K562 (cell line): ENCODE data around the gene MAPKAPK3. TPM values are rescaled to one million over a fixed set of nuclear protein-coding genes. Genes with fewer than 3 reads are reported as not detected.

Source experiments
- ARHGAP35 ChIP-seq: fragments of 450-650 bp; IDR thresholded peaks from 2 replicates; pipeline ENCODE4 v1.6.1; 2018; ENCODE audit not compliant: partially characterized antibody
- BCOR ChIP-seq: fragments of 450-650 bp; IDR thresholded peaks from 2 replicates; pipeline ENCODE4 v1.6.1; 2016
- BMI1 ChIP-seq: fragments of 150-350 bp; IDR thresholded peaks from 2 replicates; pipeline ENCODE4 v1.6.1; 2014; ENCODE audit warnings: low read length
- EHMT2 ChIP-seq: fragments of 450-650 bp; IDR thresholded peaks from 2 replicates; pipeline ENCODE4 v1.6.1; 2018; ENCODE audit warnings: antibody characterized with exemption
- FOXA3 ChIP-seq, 2 experiments: fragments of 450-650 bp in 1 of 2; sonication (generic) in 1 of 2; formaldehyde crosslinking; IDR thresholded peaks in 1 of 2; conservative IDR thresholded peaks in 1 of 2; 2 replicates each; pipeline versions ENCODE4 v1.4.0 to v1.8.0; 2020 to 2022; ENCODE audit warnings: mild to moderate bottlenecking in 2 of 2, missing genetic modification reagents in 1 of 2
- KAT8 ChIP-seq: fragments of 450-650 bp; IDR thresholded peaks from 2 replicates; pipeline ENCODE4 v1.6.1; 2016; ENCODE audit warnings: low read depth, mild to moderate bottlenecking
- PCBP1 ChIP-seq: fragments of 200-400 bp; formaldehyde crosslinking; IDR thresholded peaks from 2 replicates; pipeline ENCODE4 v1.6.1; 2018; ENCODE audit warnings: mild to moderate bottlenecking, low read depth, low read length; ENCODE audit not compliant: poor library complexity, severe bottlenecking
- PHF8 ChIP-seq: fragments of 200-600 bp; sonication (generic); IDR thresholded peaks from 2 replicates; pipeline ENCODE4 v1.6.1; 2012; ENCODE audit warnings: mixed run types, mild to moderate bottlenecking, inconsistent platforms, low read length, moderate library complexity, borderline replicate concordance
- PTTG1 ChIP-seq: fragments of 450-650 bp; IDR thresholded peaks from 2 replicates; pipeline ENCODE4 v1.6.1; 2016; ENCODE audit warnings: low read depth, mild to moderate bottlenecking, missing genetic modification characterization, missing compliant biosample characterization
- RFX5 ChIP-seq: IDR thresholded peaks from 2 replicates; pipeline ENCODE4 v1.6.1; 2011; ENCODE audit warnings: low read depth, mild to moderate bottlenecking, improper control_type of control experiment, low read length
- SMAD1 ChIP-seq: fragments of 150-350 bp; IDR thresholded peaks from 2 replicates; pipeline ENCODE4 v1.6.1; 2014; ENCODE audit warnings: low read length, low read depth; ENCODE audit not compliant: partially characterized antibody
- SMAD3 ChIP-seq: fragments of 450-650 bp; formaldehyde crosslinking; conservative IDR thresholded peaks from 2 replicates; pipeline ENCODE4 v1.4.0; 2020; ENCODE audit warnings: mild to moderate bottlenecking
- TFAM ChIP-seq: fragments of 250-450 bp; sonication (Bioruptor Pico); conservative IDR thresholded peaks from 2 replicates; pipeline ENCODE4 v1.5.0; 2021; ENCODE audit warnings: mild to moderate bottlenecking, moderate library complexity
- USF2 ChIP-seq: sonication (generic); formaldehyde crosslinking; IDR thresholded peaks from 2 replicates; pipeline ENCODE4 v1.5.0; 2020; ENCODE audit warnings: missing genetic modification reagents
- ZBTB11 ChIP-seq, 3 experiments: fragments of 200-800 bp in 1 of 3; fragments of 250-450 bp in 1 of 3; fragments of 450-650 bp in 1 of 3; sonication (Bioruptor Pico) in 1 of 3; sonication (Bioruptor generic) in 1 of 3; formaldehyde crosslinking in 1 of 3; IDR thresholded peaks; 2 replicates each; pipeline versions ENCODE4 v1.6.1 to v1.8.0; 2016 to 2022; ENCODE audit warnings: mild to moderate bottlenecking in 2 of 3, missing genetic modification characterization in 2 of 3, missing compliant biosample characterization in 1 of 3, moderate library complexity in 1 of 3
- ZFP1 ChIP-seq: fragments of 450-650 bp; formaldehyde crosslinking; IDR thresholded peaks from 2 replicates; pipeline ENCODE4 v1.4.0; 2020; ENCODE audit warnings: mild to moderate bottlenecking, mixed read lengths
- ZHX1 ChIP-seq: fragments of 150-350 bp; conservative IDR thresholded peaks from 2 replicates; pipeline ENCODE4 v1.6.1; 2014; ENCODE audit warnings: low read length
- ZNF212 ChIP-seq: fragments of 450-650 bp; formaldehyde crosslinking; IDR thresholded peaks from 2 replicates; pipeline ENCODE4 v1.4.0; 2020; ENCODE audit warnings: mild to moderate bottlenecking
- ZNF740 ChIP-seq, 3 experiments: fragments of 200-800 bp in 1 of 3; sonication (Bioruptor generic) in 1 of 3; sonication (generic) in 1 of 3; formaldehyde crosslinking in 1 of 3; IDR thresholded peaks; 2 replicates each; pipeline versions ENCODE4 v1.6.1 to v1.8.0; 2016 to 2022; ENCODE audit warnings: mild to moderate bottlenecking in 2 of 3, missing compliant biosample characterization in 2 of 3, missing genetic modification characterization in 2 of 3, missing genetic modification reagents in 1 of 3
- polyA plus RNA-seq, 8 experiments: library from polyadenylated mRNA; depleted of rRNA in 4 of 8; stranded (reverse) in 5 of 8; unstranded in 3 of 8; fragments of >200 nt; fragmentation: Nextera tagmentation in 2 of 8; fragmentation: Illumina TruSeq in 1 of 8; extraction: Ambion mirVana in 2 of 8; extraction: Trizol in 1 of 8; gene quantifications; 2 replicates each; pipeline versions ENCODE4 v1.2.1 to v1.2.3, GENCODE V29; 2011 to 2014; ENCODE audit warnings: inconsistent platforms in 1 of 8, missing spikeins in 1 of 8
- total RNA-seq, 7 experiments: library from RNA; depleted of rRNA in 6 of 7; stranded (reverse); fragments of >200 nt in 6 of 7; fragmentation: Illumina TruSeq in 2 of 7; extraction: Trizol in 2 of 7; gene quantifications; 2 replicates each; pipeline versions ENCODE4 v1.2.1 to v1.2.3, GENCODE V29; 2011 to 2021; ENCODE audit warnings: low replicate concordance in 1 of 7

MAPKAPK3 gene
- total and polyA plus RNA-seq, 9 of the 15 experiments (the other 6 are each of a cell fraction or from before 2014, with no cell fraction given): 8.0 to 56.4 (median 41.2) TPM

DNA sequence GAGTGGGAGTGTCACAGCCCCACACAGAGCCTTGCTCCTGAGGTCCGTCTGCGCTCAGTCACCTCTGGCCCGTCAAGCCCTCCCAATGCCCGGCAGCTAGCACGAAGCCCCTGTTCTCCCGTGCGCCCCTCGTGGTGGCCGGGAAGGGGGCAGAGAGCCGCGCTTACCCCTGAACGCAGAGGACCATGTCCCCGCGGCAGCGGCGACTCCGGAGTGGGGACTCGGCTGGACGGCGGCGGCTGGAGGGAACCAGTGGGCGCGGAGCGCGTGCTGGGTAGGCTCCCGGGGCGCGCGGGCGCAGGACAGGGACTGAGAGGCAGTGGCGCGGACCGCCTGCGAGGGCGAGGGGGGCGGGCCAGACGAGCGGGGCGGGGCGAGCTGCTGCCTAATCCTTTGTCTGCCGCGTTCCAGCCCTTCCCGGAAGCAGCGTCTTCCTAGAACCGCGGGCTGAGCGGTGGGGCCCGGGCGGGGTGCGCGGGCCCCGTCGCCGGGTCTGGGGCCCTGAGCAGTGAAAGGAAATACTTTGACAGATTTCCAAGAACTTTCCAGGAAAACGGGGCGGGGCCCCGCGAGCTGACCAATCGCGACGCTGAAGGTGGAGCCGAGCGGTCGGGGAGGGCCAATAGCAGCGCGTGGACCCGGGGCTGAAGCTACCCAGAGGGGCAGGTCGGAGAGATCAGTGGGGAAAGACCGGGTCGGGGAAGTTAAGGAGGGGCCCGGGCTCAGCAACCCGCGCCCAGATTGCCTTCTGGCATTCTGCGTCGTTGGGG lies 5.3 kb upstream of the MAPKAPK3 start, which contains the start of gene CISH (continued):
- TF ChIP-seq FOXA3 (CRISPR knock-in tag; conservative IDR thresholded peaks at IDR 0.05 in 1 of 2, IDR thresholded peaks at IDR 0.05 in 1 of 2) (no peak), PHF8 (peak; percentile 51; the same call in 1 of the 2 replicates), USF2 (CRISPR knock-in tag) (no peak), SMAD3 (CRISPR knock-in tag) (no peak), ZNF212 (CRISPR knock-in tag) (no peak), ZBTB11 (CRISPR knock-in tag; IDR thresholded peaks at IDR 0.05) (peak in 1 of 3 experiments; percentile 65; a peak in 2 of 6 replicates), RFX5 (no peak), BCOR (no peak), KAT8 (no peak), ZHX1 (no peak), PCBP1 (no peak), ZFP1 (no peak), BMI1 (no peak), EHMT2 (no peak), PTTG1 (tag) (no peak), TFAM (CRISPR knock-in tag) (no peak), SMAD1 (peak; percentile 33), ZNF740 (CRISPR knock-in tag; IDR thresholded peaks at IDR 0.05) (no peak), ZNF740 (tag; IDR thresholded peaks at IDR 0.05) (no peak), ARHGAP35 (no peak)
